HEK293 (cell line): ENCODE data around the gene NUTM2A.
"Not testable (repeated sequence)": the region's sequence is repeated elsewhere in the genome, so short reads cannot be mapped to it uniquely, and the experiment has no call there.

ENCODE experiments used
- BCL11A ChIP-seq: fragments of 450-650 bp; formaldehyde crosslinking; IDR thresholded peaks from 2 replicates; pipeline ENCODE4 v1.5.1; 2016; ENCODE audit warnings: low read depth, missing biosample characterization, missing genetic modification characterization
- CTCF ChIP-seq: fragments of 450-650 bp; formaldehyde crosslinking; IDR thresholded peaks from 2 replicates; pipeline ENCODE4 v1.5.1; 2016; ENCODE audit warnings: missing biosample characterization, missing genetic modification characterization
- REPIN1 ChIP-seq: fragments of 450-650 bp; formaldehyde crosslinking; IDR thresholded peaks from 2 replicates; pipeline ENCODE4 v1.5.1; 2017; ENCODE audit warnings: missing biosample characterization, missing genetic modification characterization, low read depth
- REST ChIP-seq: fragments of 450-650 bp; formaldehyde crosslinking; IDR thresholded peaks from 2 replicates; pipeline ENCODE4 v1.5.1; 2016; ENCODE audit warnings: missing biosample characterization, missing genetic modification characterization
- TCF7L2 ChIP-seq: IDR thresholded peaks from 2 replicates; pipeline ENCODE4 v1.6.1; 2011; ENCODE audit warnings: low read depth, mild to moderate bottlenecking, inconsistent platforms, low read length, moderate library complexity, borderline replicate concordance
- TRIM28 ChIP-seq: IDR thresholded peaks from 2 replicates; pipeline ENCODE4 v1.6.1; 2011; ENCODE audit warnings: low read length, control low read depth, borderline replicate concordance
- ZNF175 ChIP-seq: fragments of 450-650 bp; formaldehyde crosslinking; IDR thresholded peaks from 2 replicates; pipeline ENCODE4 v1.5.1; 2016; ENCODE audit warnings: missing biosample characterization, missing genetic modification characterization
- ZNF292 ChIP-seq: fragments of 450-650 bp; formaldehyde crosslinking; IDR thresholded peaks from 2 replicates; pipeline ENCODE4 v1.5.1; 2016; ENCODE audit warnings: low read depth, missing biosample characterization, missing genetic modification characterization, borderline replicate concordance
- ZNF391 ChIP-seq: fragments of 450-650 bp; formaldehyde crosslinking; IDR thresholded peaks from 2 replicates; pipeline ENCODE4 v1.5.1; 2016; ENCODE audit warnings: low read depth, missing biosample characterization, missing genetic modification characterization, borderline replicate concordance
- ZNF707 ChIP-seq: fragments of 450-650 bp; formaldehyde crosslinking; IDR thresholded peaks from 2 replicates; pipeline ENCODE4 v1.5.1; 2016; ENCODE audit warnings: missing biosample characterization, missing genetic modification characterization
- ZSCAN5A ChIP-seq: fragments of 450-650 bp; formaldehyde crosslinking; IDR thresholded peaks from 2 replicates; pipeline ENCODE4 v1.5.1; 2016; ENCODE audit warnings: missing biosample characterization, missing genetic modification characterization

GRCh38 chr10:87177587-87177986, 47.7 kb upstream of the NUTM2A start:
- not testable (repeated sequence) for TF ChIP-seq ZNF707 (tag by site-specific recombination); ZSCAN5A (tag by site-specific recombination); ZNF292 (tag by site-specific recombination); REPIN1 (tag by site-specific recombination); CTCF (tag by site-specific recombination); REST (tag by site-specific recombination); ZNF175 (tag by site-specific recombination); ZNF391 (tag by site-specific recombination); TRIM28; TCF7L2; BCL11A (tag by site-specific recombination)
